GM12875 (cell line): ENCODE measurements around the gene VSTM4.

Experiments used
- H3K4me3 ChIP-seq: one replicate; pipeline ENCODE4 v1.5.1; 2011; ENCODE audit warnings: low read depth, low read length, control low read depth
- TF ChIP-seq, protein P1 (sequence below): IDR thresholded peaks from 2 replicates; pipeline ENCODE4 v1.5.1; 2011; ENCODE audit warnings: low read depth, mild to moderate bottlenecking, control low read depth, inconsistent platforms, low read length, moderate library complexity, borderline replicate concordance; ENCODE audit not compliant: insufficient read depth

VSTM4 gene

GRCh38 chr10:49011756-49012155, 103.6 kb downstream of the VSTM4 start:
- TF ChIP-seq, protein P1, sequence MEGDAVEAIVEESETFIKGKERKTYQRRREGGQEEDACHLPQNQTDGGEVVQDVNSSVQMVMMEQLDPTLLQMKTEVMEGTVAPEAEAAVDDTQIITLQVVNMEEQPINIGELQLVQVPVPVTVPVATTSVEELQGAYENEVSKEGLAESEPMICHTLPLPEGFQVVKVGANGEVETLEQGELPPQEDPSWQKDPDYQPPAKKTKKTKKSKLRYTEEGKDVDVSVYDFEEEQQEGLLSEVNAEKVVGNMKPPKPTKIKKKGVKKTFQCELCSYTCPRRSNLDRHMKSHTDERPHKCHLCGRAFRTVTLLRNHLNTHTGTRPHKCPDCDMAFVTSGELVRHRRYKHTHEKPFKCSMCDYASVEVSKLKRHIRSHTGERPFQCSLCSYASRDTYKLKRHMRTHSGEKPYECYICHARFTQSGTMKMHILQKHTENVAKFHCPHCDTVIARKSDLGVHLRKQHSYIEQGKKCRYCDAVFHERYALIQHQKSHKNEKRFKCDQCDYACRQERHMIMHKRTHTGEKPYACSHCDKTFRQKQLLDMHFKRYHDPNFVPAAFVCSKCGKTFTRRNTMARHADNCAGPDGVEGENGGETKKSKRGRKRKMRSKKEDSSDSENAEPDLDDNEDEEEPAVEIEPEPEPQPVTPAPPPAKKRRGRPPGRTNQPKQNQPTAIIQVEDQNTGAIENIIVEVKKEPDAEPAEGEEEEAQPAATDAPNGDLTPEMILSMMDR: no peak
- no peak overlapping the region for H3K4me3 ChIP-seq

GRCh38 chr10:49010865-49011264, 104.5 kb downstream of the VSTM4 start:
- TF ChIP-seq, protein P1: no peak
- no peak overlapping the region for H3K4me3 ChIP-seq

DNA sequence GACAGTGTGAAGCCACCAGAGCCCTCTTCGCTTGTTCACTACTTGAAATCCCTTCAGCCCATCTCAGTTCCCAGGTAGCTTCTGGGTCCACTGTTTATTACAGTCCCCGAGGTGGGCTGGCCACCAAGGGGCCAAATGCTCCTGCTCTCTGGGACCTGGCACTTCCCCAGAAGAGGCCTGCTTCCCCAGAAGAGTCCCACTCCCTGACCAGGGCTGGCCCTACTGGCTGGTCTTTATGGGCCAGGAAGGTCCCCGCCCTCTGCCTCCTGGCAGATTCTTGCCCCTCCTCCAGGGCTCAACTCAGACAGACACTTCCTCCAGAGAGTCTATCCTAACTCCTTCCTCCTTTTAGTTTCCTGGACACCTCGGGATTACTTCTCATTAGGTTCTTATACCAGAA, 105.0 kb downstream of the VSTM4 start:
- TF ChIP-seq, protein P1: no peak
- no peak overlapping the region for H3K4me3 ChIP-seq

DNA sequence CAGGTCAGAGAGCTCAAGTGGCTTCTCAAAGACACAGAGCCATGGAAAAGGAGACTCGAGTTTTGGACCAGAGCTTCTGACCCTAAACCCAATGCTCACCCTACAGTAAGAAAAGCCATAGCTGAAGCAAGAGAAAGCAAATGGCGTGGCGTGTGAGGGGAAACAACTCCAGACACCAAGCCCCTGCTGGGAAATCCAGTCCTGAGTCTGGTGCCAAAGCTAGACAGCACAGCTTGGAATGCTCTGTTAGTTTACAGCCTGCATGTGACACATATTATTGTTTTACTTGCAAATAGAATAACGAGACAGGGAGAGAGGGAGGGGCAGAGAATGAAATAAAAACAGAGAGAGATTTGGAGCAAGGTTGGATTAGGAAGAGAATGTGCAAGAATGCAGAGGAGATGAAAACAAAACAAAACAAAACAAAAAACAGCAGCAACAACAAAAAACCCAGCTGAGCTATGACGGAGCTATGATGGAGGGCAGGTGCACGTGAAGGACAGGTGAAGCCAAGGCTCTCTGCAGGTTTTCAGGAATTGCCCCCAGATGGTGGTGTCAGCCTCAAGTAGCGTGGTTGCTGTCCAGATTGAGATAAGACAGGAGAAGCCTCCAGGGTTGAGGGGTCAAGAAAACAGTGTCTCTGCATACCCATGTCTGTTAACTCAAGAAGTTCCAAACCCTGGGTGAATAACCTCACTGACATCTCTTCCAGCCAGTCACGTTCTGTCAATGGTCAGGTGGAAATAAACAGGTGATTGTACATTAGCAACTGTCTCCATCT, 105.9 kb downstream of the VSTM4 start:
- H3K4me3 ChIP-seq: no peak overlapping the region
- TF ChIP-seq, protein P1: no peak

GRCh38 chr10:49008505-49009198, 106.7 kb downstream of the VSTM4 start:
- TF ChIP-seq, protein P1: no peak
- H3K4me3 ChIP-seq: no peak overlapping the region

DNA sequence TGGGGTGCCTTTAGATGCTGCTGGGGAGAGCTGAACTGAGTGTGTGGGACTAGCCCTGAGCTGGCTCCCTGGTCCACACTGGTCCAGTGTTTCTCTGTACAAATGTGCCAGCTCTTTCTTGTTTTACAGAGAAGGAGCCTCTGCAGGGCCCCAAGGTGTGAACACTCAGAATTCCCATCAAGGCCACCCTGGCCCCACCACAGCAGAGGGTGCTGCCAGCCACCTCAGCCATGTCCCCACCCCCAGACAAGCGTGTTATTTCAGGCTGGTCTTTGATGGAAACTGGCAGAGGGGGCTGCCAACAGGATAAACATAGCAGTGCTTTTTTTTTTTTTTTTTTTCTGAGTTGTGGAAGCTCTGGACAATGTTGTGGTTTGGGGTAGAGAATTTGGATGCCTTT, 107.2 kb downstream of the VSTM4 start:
- TF ChIP-seq, protein P1: no peak
- H3K4me3 ChIP-seq: no peak overlapping the region

GRCh38 chr10:49007129-49007528, 108.2 kb downstream of the VSTM4 start:
- no peak overlapping the region for H3K4me3 ChIP-seq
- TF ChIP-seq, protein P1: no peak
